ENCODE data around the gene KRTAP5-5. TPM values are rescaled to one million over a fixed set of nuclear protein-coding genes. Genes with fewer than 3 reads are reported as not detected.

KRTAP5-5 gene
- total RNA-seq, 2 experiments from 2014 or later: not detected

DNA sequence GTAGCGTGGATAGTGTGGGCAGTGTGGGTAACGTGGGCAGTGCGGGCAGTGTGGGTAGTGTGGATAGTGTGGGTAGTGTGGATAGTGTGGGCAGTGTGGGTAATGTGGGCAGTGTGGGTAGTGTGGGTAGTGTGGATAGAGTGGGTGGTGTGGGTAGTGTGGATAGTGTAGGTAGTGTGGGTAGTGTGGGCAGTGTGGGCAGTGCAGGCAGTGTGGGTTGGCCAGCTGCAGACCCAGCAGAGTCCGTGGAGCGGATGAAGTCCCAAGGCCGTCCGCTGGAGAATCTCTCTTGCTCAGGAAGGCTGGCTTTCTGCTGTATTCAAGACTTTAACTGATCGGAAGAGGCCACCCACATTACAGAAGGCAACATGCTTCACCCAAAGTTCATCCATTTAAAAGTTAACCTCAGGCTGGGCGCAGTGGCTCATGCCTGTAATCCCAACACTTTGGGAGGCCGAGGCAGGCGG is 41.4 kb downstream of the KRTAP5-5 start:
- Mint-ChIP-seq H3K9me3 (no peaks in the 10 kb centered on the region), H3K27me3 (peaks cover 32% of the 10 kb centered on the region), H3K4me1 (ENCODE audit: low read depth) (no peaks in the 10 kb centered on the region), H3K27ac (no peak overlapping the region), H3K36me3 (ENCODE audit: low read depth) (no peaks in the 10 kb centered on the region), H3K4me3 (no peak overlapping the region)
- intact Hi-C loops (cut with micrococcal nuclease): no loop called here
- POLR2A ChIA-PET: no interaction called here
- ATAC-seq (no peak), DNase-seq (no peak)
- no peak for TF ChIP-seq CTCF (IDR thresholded peaks at IDR 0.05)
- CTCF ChIA-PET: interaction anchor here (0.8 to 1.2 kb wide), 2 partner anchors 18 to 162 kb away, joined by 3 read pairs; no protein-coding TSS in a partner anchor

GRCh38 chr11:1671658-1672057 is 42.1 kb downstream of the KRTAP5-5 start:
- no peak for DNase-seq
- Mint-ChIP-seq H3K4me1 (ENCODE audit: low read depth) (no peaks in the 10 kb centered on the region), H3K27ac (no peak overlapping the region), H3K36me3 (ENCODE audit: low read depth) (no peaks in the 10 kb centered on the region), H3K27me3 (peaks cover 33% of the 10 kb centered on the region), H3K9me3 (no peaks in the 10 kb centered on the region), H3K4me3 (no peak overlapping the region)
- CTCF ChIA-PET: interaction anchor here (0.8 to 1.2 kb wide), 2 partner anchors 19 to 161 kb away, joined by 3 read pairs; no protein-coding TSS in a partner anchor
- POLR2A ChIA-PET: no interaction called here
- intact Hi-C loops (cut with micrococcal nuclease): no loop called here
- no peak for ATAC-seq
- TF ChIP-seq CTCF (IDR thresholded peaks at IDR 0.05): no peak

DNA sequence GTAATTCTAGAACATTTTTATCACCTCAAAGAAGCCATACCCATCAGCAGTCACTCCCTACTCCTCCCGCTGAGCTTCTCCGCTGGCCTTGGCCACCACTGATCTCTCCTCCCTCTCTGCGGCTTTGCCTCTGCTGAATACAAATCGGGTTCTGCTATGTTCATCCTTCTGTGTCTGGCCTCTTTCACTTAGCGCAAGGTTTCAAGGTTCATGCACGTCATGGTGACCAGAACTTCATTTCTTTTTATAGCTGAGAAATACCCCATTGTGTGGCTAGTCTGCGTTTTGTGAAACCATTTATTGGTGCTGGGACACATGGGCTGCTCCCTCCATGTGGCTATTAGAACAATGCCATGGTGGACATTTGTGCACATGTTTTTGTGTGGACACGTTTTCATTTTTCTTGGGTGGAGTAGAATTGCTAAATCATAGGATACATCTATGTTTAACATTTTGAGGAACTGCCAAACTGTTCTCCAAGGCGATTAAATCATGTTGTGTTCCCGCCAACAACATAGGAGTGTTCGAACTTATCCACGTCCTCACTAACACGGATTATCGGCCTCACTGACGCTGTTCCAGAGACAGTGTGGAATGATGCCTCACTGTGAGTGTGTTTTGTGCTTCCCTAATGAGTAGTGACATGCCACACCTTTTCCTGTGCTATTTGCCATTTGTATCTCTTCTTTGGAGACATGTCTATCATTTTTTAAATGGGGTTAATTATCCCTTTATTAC is 43.2 kb downstream of the KRTAP5-5 start:
- Mint-ChIP-seq H3K27ac (no peak overlapping the region), H3K4me3 (no peak overlapping the region)
- POLR2A ChIA-PET: no interaction called here

DNA sequence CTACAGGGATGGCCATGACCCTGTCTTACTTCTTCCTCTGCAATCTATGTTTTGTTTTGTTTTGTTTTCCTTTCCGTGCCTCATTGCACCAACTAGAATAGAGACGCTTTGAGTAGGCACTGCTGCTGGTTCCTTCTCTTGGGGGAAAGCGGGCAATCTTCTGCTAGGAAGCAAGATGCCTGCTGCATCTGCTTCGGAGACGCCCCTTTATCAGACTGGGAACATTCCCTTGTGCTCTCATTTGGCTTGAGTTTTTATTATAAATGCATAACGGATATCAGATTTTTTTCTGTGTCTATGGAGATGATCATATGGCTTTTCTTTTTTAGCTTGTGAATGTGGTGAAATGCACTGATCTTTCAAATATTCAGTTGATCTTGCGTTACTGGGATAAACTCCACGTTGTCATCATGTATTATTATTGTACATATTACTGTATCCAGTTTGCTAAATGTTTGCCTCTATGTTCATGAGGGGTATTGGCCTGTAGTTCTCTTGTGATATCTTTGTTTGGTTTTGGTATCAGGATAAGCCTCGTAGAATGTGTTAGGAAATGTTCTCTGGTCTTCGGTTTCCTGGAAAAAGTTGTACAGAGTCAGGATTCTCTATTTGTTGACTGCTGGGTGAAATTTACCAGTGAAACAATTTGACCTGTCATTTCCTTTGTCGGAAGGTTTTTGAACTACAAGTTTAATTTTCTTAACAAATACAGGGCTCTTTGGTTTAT is 44.0 kb downstream of the KRTAP5-5 start:
- Mint-ChIP-seq H3K36me3 (ENCODE audit: low read depth) (no peaks in the 10 kb centered on the region), H3K27ac (no peak overlapping the region), H3K4me1 (ENCODE audit: low read depth) (no peaks in the 10 kb centered on the region), H3K4me3 (no peak overlapping the region), H3K9me3 (no peaks in the 10 kb centered on the region), H3K27me3 (peaks cover 39% of the 10 kb centered on the region)
- ChIA-PET CTCF (interaction anchor here (1.3 to 9.9 kb wide), 3 partner anchors 19 to 21 kb away, joined by 4 to 66 read pairs (median 5); no protein-coding TSS in a partner anchor), POLR2A (no interaction called here)
- TF ChIP-seq CTCF (IDR thresholded peaks at IDR 0.05): no peak
- ATAC-seq: no peak
- intact Hi-C loops (cut with micrococcal nuclease): no loop called here
- DNase-seq: no peak

More for the DNA sequence above, 43.2 kb downstream of the KRTAP5-5 start:
- no peaks in the 10 kb centered on the region for H3K9me3 Mint-ChIP-seq
- DNase-seq: no peak
- H3K4me1 Mint-ChIP-seq (ENCODE audit: low read depth): no peaks in the 10 kb centered on the region
- intact Hi-C loops (cut with micrococcal nuclease): no loop called here
- H3K36me3 Mint-ChIP-seq (ENCODE audit: low read depth): no peaks in the 10 kb centered on the region
- no peak for ATAC-seq
- peaks cover 37% of the 10 kb centered on the region for H3K27me3 Mint-ChIP-seq
- TF ChIP-seq CTCF (IDR thresholded peaks at IDR 0.05): no peak
- CTCF ChIA-PET: interaction anchor here (1.3 to 1.7 kb wide), 2 partner anchors 20 to 21 kb away, joined by 4 to 5 read pairs; no protein-coding TSS in a partner anchor

All from activated CD8-positive, alpha-beta T cell treated with anti-CD3 and anti-CD28 coated beads for 36 hours (primary cell).